Stimulated activated naive B cell treated with anti-CD40 and anti-IgM and Interleukin-4, amounts not matched to agents 10 μg/mL and 1 μg/mL and 100 μg/mL, for 72 hours (primary cell): ENCODE measurements around the gene TBC1D1.

ENCODE experiments used
- ATAC-seq, 2 donors: fragments of 150-1000 bp; cut with Tn5 transposase; replicated peaks; 2 replicates each; pipeline ENCODE4 v1.10.0; 2021; ENCODE audit warnings: moderate library complexity in 1 of 2
- DNase-seq: peaks from one replicate; pipeline ENCODE4 v3.0.0; 2021
- H3K27ac Mint-ChIP-seq: one replicate; pipeline ENCODE4 v1.8.0; 2022; ENCODE audit warnings: mild to moderate bottlenecking, mixed read lengths
- H3K27me3 Mint-ChIP-seq, 2 donors: one replicate each; pipeline ENCODE4 v1.8.0; 2022; ENCODE audit warnings: mixed read lengths in 2 of 2
- H3K36me3 Mint-ChIP-seq, 2 donors: one replicate each; pipeline ENCODE4 v1.8.0; 2022; ENCODE audit warnings: mixed read lengths in 2 of 2, mild to moderate bottlenecking in 1 of 2
- H3K4me1 Mint-ChIP-seq, 2 donors: one replicate each; pipeline ENCODE4 v1.8.0; 2022; ENCODE audit warnings: mixed read lengths in 2 of 2, mild to moderate bottlenecking in 1 of 2
- H3K4me3 Mint-ChIP-seq, 2 donors: one replicate each; pipeline ENCODE4 v1.8.0; 2022; ENCODE audit warnings: mild to moderate bottlenecking in 2 of 2, mixed read lengths in 2 of 2, moderate library complexity in 1 of 2
- H3K9me3 Mint-ChIP-seq, 2 donors: one replicate each; pipeline ENCODE4 v1.8.0; 2022; ENCODE audit warnings: mixed read lengths in 2 of 2, mild to moderate bottlenecking in 1 of 2

Gene TBC1D1

GRCh38 chr4:38177035-38177546 lies 286.2 kb downstream of the TBC1D1 start:
- DNase-seq (no peak), ATAC-seq (peak in 1 of 2 donors; percentile 33)
- Mint-ChIP-seq H3K4me1 (peaks cover 28 to 44% of the 10 kb centered on the region in 2 donors), H3K27ac (no peak overlapping the region), H3K27me3 (peaks cover 15 to 21% of the 10 kb centered on the region in 2 donors), H3K36me3 (no peaks in the 10 kb centered on the region), H3K9me3 (no peaks in the 10 kb centered on the region), H3K4me3 (peak overlapping the region; percentile 46 to 52)

GRCh38 chr4:38177641-38178391 lies 286.9 kb downstream of the TBC1D1 start:
- H3K27me3 Mint-ChIP-seq: peaks cover 11 to 21% of the 10 kb centered on the region in 2 donors
- no peaks in the 10 kb centered on the region for H3K36me3 Mint-ChIP-seq
- H3K27ac Mint-ChIP-seq: no peak overlapping the region
- peaks cover 0 to 2% of the 10 kb centered on the region in 2 donors for H3K9me3 Mint-ChIP-seq
- DNase-seq: no peak
- peak; percentile 57 to 60 for ATAC-seq
- H3K4me3 Mint-ChIP-seq: peak overlapping the region in 1 of 2 donors; percentile 50
- peaks cover 28 to 44% of the 10 kb centered on the region in 2 donors for H3K4me1 Mint-ChIP-seq

GRCh38 chr4:38178392-38178995 lies 287.6 kb downstream of the TBC1D1 start:
- H3K27me3 Mint-ChIP-seq: peaks cover 9 to 19% of the 10 kb centered on the region in 2 donors
- H3K9me3 Mint-ChIP-seq: peaks cover 0 to 2% of the 10 kb centered on the region in 2 donors
- peak overlapping the region; percentile 48 for H3K27ac Mint-ChIP-seq
- peaks cover 28 to 44% of the 10 kb centered on the region in 2 donors for H3K4me1 Mint-ChIP-seq
- no peaks in the 10 kb centered on the region for H3K36me3 Mint-ChIP-seq
- ATAC-seq (peak; percentile 19 to 67), DNase-seq (no peak)
- H3K4me3 Mint-ChIP-seq: peak overlapping the region; percentile 3 to 64

- H3K4me1 Mint-ChIP-seq: peaks cover 27 to 39% of the 10 kb centered on the region in 2 donors
- no peak overlapping the region for H3K4me3 Mint-ChIP-seq
- H3K27ac Mint-ChIP-seq: no peak overlapping the region
- H3K36me3 Mint-ChIP-seq: no peaks in the 10 kb centered on the region
- DNase-seq (peak; percentile 52), ATAC-seq (peak; percentile 62 to 66)
- H3K27me3 Mint-ChIP-seq: peaks cover 3 to 14% of the 10 kb centered on the region in 2 donors
- H3K9me3 Mint-ChIP-seq: peaks cover 0 to 2% of the 10 kb centered on the region in 2 donors
These were observed 288.9 kb downstream of the TBC1D1 start for GRCh38 chr4:38179690-38180377.

- DNase-seq (no peak), ATAC-seq (no peak)
- Mint-ChIP-seq H3K27me3 (peaks cover 0 to 10% of the 10 kb centered on the region in 2 donors), H3K36me3 (no peaks in the 10 kb centered on the region), H3K4me3 (no peak overlapping the region), H3K9me3 (peaks cover 0 to 2% of the 10 kb centered on the region in 2 donors), H3K4me1 (peaks cover 24 to 34% of the 10 kb centered on the region in 2 donors), H3K27ac (no peak overlapping the region)
These were observed 289.6 kb downstream of the TBC1D1 start for GRCh38 chr4:38180456-38180855.

- Mint-ChIP-seq H3K27me3 (peaks cover 0 to 10% of the 10 kb centered on the region in 2 donors), H3K4me3 (no peak overlapping the region), H3K9me3 (peaks cover 0 to 2% of the 10 kb centered on the region in 2 donors), H3K27ac (no peak overlapping the region), H3K36me3 (no peaks in the 10 kb centered on the region), H3K4me1 (peaks cover 24 to 34% of the 10 kb centered on the region in 2 donors)
- no peak for ATAC-seq
- no peak for DNase-seq
These were observed 290.4 kb downstream of the TBC1D1 start for GRCh38 chr4:38181286-38181685.

- H3K4me3 Mint-ChIP-seq: no peak overlapping the region
- no peak for ATAC-seq
- H3K4me1 Mint-ChIP-seq: peaks cover 26 to 27% of the 10 kb centered on the region in 2 donors
- peaks cover 0 to 2% of the 10 kb centered on the region in 2 donors for H3K9me3 Mint-ChIP-seq
- H3K36me3 Mint-ChIP-seq: no peaks in the 10 kb centered on the region
- H3K27me3 Mint-ChIP-seq: peaks cover 0 to 10% of the 10 kb centered on the region in 2 donors
- no peak overlapping the region for H3K27ac Mint-ChIP-seq
- no peak for DNase-seq
These were observed 291.6 kb downstream of the TBC1D1 start for GRCh38 chr4:38182334-38182998.

GRCh38 chr4:38184404-38184803 lies 293.5 kb downstream of the TBC1D1 start:
- DNase-seq (no peak), ATAC-seq (no peak)
- no peak overlapping the region for H3K27ac Mint-ChIP-seq
- peaks cover 6 to 12% of the 10 kb centered on the region in 2 donors for H3K4me1 Mint-ChIP-seq
- no peaks in the 10 kb centered on the region for H3K27me3 Mint-ChIP-seq
- no peak overlapping the region for H3K4me3 Mint-ChIP-seq
- H3K9me3 Mint-ChIP-seq: peaks cover 0 to 2% of the 10 kb centered on the region in 2 donors
- H3K36me3 Mint-ChIP-seq: no peaks in the 10 kb centered on the region

- no peak for DNase-seq
- Mint-ChIP-seq H3K4me3 (no peak overlapping the region), H3K27me3 (no peaks in the 10 kb centered on the region), H3K27ac (no peak overlapping the region), H3K36me3 (no peaks in the 10 kb centered on the region), H3K4me1 (peaks cover 0 to 7% of the 10 kb centered on the region in 2 donors), H3K9me3 (peaks cover 0 to 2% of the 10 kb centered on the region in 2 donors)
- ATAC-seq: no peak
These were observed 294.7 kb downstream of the TBC1D1 start for GRCh38 chr4:38185406-38186144.

- ATAC-seq (no peak), DNase-seq (no peak)
- Mint-ChIP-seq H3K4me1 (peaks cover 0 to 7% of the 10 kb centered on the region in 2 donors), H3K27ac (no peak overlapping the region), H3K36me3 (no peaks in the 10 kb centered on the region), H3K27me3 (peaks cover 7 to 11% of the 10 kb centered on the region in 2 donors), H3K9me3 (no peaks in the 10 kb centered on the region), H3K4me3 (no peak overlapping the region)
These were observed 297.3 kb downstream of the TBC1D1 start for GRCh38 chr4:38188136-38188535.

- no peak for DNase-seq
- H3K4me1 Mint-ChIP-seq: peaks cover 0 to 7% of the 10 kb centered on the region in 2 donors
- no peaks in the 10 kb centered on the region for H3K9me3 Mint-ChIP-seq
- H3K4me3 Mint-ChIP-seq: no peak overlapping the region
- H3K27ac Mint-ChIP-seq: no peak overlapping the region
- peaks cover 7 to 11% of the 10 kb centered on the region in 2 donors for H3K27me3 Mint-ChIP-seq
- ATAC-seq: no peak
- H3K36me3 Mint-ChIP-seq: no peaks in the 10 kb centered on the region
These were observed 297.8 kb downstream of the TBC1D1 start for GRCh38 chr4:38188631-38189101.
